Stimulated activated CD4-positive, alpha-beta T cell treated with anti-CD3 and anti-CD28 coated beads, Interleukin-12 subunit alpha, Interleukin-12 subunit beta, amount 100 ng/mL, for 48 hours (primary cell): ENCODE measurements around the gene OTOGL.

Experiments
- DNase-seq, 3 donors: peaks; one replicate each; pipeline ENCODE4 v3.0.0-alpha.2; 2020; ENCODE audit warnings: low read depth in 2 of 3, low spot score in 1 of 3

Gene OTOGL

DNA sequence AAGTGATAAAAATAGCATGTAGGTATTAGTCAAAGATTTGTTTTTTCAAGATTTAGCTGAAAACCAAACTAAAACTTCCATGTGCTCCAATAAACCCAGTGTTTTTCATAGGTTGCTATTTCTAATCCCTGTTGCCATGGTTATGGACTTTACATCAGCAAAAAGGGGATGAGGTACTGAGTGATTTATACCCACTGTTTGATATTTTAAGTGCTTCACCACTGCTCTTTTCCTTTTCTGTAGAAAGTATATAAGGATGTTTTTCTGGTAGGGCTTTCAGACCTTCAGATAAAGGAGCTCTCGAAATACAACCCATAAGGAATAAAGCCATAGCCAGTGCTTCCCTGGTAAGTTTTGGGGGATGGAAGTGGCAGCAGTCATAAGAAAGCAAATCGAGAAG, at the start of gene OTOGL:
OTOGL (plus strand) TSS at position 279 of the 400 bp plus-strand sequence. CDS start 109,895 bp downstream, outside the sequence.
- no peak for DNase-seq

DNA sequence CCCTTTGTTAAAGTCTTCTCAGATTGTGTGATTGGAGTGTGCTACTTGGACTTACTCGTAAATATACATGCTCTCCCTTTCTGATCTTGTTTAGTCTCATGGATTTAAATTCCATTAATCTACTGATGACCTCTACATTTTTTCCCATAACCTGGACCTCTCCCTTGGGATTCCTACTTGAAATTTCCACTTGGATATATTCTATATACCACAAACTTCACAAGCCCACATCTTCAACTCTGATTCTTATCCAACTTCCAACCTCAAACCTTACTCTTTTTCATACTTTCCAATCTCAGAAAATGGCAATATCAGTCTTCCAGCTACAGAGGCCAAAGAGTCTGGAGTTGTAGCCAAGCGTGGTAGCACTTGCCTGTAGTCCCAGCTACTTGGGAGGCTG, 49.1 kb upstream of the OTOGL start:
- no peak for DNase-seq

- no peak for DNase-seq
Observed at GRCh38 chr12:80053051-80053790, 46.1 kb upstream of the OTOGL start.

- no peak for DNase-seq
Observed at GRCh38 chr12:80056232-80056631, 43.1 kb upstream of the OTOGL start.

GRCh38 chr12:80056845-80057244, 42.5 kb upstream of the OTOGL start:
- no peak for DNase-seq

DNA sequence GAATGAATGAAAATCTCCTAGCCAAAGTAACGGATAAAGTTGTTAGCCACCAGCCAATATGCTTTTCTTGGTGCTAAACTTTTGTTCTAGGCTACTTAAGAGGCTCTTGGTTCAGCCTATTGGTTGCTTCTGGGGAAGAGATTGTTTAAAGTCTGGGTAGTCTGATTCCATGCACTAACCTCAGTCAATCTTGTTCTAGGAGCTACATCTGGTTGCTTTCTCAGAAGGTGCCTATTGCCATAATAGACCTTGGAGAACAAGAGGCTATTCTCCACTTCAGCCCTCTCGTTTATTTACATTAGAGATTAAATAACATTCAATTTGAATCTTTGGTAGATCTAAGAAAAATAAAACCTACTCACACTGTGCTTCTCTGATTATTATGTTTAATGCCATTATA, 40.8 kb upstream of the OTOGL start:
- no peak for DNase-seq

DNA sequence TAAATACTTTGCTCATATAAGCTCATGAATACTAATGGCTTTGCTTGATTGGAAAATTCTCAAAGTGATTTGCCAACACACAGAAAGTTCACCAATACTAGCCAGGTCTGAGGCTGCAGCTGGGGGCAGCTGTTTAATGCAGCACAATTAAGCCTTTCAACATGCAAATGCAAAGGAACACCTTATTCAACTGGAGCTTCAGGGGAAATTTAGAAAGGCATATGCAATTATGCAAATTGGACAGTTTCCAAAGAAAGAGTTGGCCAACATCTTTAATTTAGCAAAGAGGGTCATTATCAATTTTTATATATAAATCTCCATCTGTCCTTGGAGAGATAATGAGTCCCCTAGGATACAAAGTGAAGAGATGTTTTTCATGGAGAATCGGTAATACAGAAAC, 40.2 kb upstream of the OTOGL start:
- DNase-seq: no peak

GRCh38 chr12:80059875-80060274, 39.5 kb upstream of the OTOGL start:
- no peak for DNase-seq

- no peak for DNase-seq
Observed at GRCh38 chr12:80064269-80064668, 35.1 kb upstream of the OTOGL start.

GRCh38 chr12:80064951-80065350, 34.4 kb upstream of the OTOGL start:
- DNase-seq: no peak

DNA sequence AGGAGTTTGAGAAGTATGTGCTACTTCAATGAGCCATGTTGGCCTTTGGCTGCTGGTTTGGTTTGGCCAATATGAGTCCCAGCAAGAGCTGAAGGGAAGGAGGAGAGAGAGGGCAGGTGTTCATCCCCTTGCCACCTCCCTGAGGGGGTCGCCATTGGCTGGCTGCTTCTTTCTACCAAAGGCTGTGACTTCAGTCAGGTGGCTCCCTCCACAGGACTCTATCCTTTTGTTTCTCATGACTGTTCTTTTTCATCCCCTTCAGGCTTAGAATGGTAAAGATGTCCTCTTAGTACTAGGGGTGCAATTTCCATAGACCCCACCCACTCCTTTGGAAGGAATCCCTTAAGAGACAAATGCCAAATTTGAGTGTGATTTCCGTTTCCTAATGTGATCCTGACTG, 31.2 kb upstream of the OTOGL start:
- DNase-seq: no peak

- DNase-seq: peak; percentile 6 to 12 (median 6)
Observed at GRCh38 chr12:80083892-80084614, 15.3 kb upstream of the OTOGL start.

- DNase-seq: no peak
Observed at GRCh38 chr12:80086025-80086424, 13.3 kb upstream of the OTOGL start.

DNA sequence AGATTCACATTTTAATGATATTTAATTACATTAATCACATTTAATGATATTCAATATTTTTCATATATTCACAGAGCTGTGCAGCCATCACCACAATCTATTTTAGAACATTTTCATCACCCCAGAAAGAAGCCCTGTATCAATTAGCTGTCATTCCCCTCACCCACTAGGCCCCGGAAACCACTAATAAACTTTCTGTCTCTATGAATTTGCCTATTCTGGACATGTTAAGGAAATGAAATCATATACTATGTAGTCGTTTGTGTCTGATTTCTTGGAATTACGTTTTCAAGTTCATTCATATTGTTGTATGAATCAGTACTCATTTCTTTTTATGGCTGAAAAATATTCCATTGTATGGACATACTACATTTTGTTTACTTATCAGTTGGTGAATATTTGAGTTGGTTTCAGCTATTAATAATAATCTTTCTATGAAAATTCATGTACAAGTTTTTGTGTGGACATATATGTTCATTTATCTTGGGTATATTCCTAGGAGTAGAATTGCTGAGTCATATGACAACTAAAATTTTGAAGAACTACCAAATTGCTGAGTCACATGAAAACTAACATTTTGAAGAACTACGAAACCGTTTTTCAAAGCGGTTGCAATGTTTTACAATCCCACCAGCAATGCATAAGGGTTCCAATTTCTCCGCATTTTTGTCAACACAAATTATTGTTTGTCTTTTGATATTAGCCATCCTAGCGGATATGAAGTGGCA, 11.7 kb upstream of the OTOGL start:
- no peak for DNase-seq

GRCh38 chr12:80100591-80100990, 1.3 kb downstream of the OTOGL start:
- DNase-seq: no peak

- DNase-seq: no peak
Observed at GRCh38 chr12:80101126-80101525, 1.8 kb downstream of the OTOGL start.

- no peak for DNase-seq
Observed at GRCh38 chr12:80107221-80107620, 7.9 kb downstream of the OTOGL start.

- DNase-seq: no peak
Observed at GRCh38 chr12:80116735-80117134, 17.4 kb downstream of the OTOGL start.

- DNase-seq: no peak
Observed at GRCh38 chr12:80118565-80119324, 19.4 kb downstream of the OTOGL start.

GRCh38 chr12:80120994-80121393, 21.7 kb downstream of the OTOGL start:
- DNase-seq: no peak

DNA sequence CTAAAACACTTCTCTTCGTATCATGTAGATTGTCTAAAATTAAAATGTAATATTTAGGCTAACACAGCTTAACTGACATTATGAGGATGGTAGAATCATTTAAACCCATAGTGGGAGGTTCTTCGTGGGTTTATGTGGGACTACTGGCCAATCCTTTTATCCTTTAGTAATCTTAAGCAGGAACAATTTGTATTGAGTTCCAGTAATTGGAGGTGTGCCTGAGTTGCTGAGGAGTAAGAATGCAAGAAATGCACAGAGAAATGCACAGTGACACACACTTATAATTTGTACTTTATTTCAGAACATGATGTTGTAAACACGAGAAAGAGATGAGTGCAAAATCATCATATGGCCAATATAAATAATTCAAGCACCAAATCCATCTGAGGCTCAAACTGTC, 22.3 kb downstream of the OTOGL start:
- no peak for DNase-seq
